HEK293 (cell line): ENCODE data around the gene GSG1L.

Experiments used
- CTCF ChIA-PET: fragments of 350-600 bp; formaldehyde crosslinking; extraction: SDS; loops from one replicate; lab custom pipeline; 2021; ENCODE audit warnings: antibody characterized with exemption; lab: Yijun Ruan, JAX
- POLR2A ChIA-PET: fragments of 300-600 bp; formaldehyde crosslinking; extraction: SDS; loops from one replicate; lab custom pipeline; 2020; ENCODE audit warnings: antibody characterized with exemption, inconsistent platforms; lab: Yijun Ruan, JAX
- H3K27ac ChIP-seq: fragments of 200-500 bp; sonication (Bioruptor generic); 2 replicates; pipeline ENCODE4 v1.5.1; 2014; ENCODE audit warnings: low read depth, low read length, control low read depth, inconsistent platforms; ENCODE audit errors: extremely low read depth
- H3K36me3 ChIP-seq, 2 experiments: fragments of 200-500 bp in 1 of 2; sonication (Bioruptor generic) in 1 of 2; 1 replicate in 1 of 2; 2 replicates in 1 of 2; pipeline ENCODE4 v1.5.1; 2014 to 2017; ENCODE audit warnings: inconsistent platforms in 2 of 2, low read length in 2 of 2; ENCODE audit not compliant: control insufficient read depth in 2 of 2, insufficient read depth in 1 of 2
- H3K4me1 ChIP-seq: fragments of 200-500 bp; sonication (Bioruptor generic); 2 replicates; pipeline ENCODE4 v1.5.1; 2014; ENCODE audit warnings: mild to moderate bottlenecking, low read length, inconsistent platforms; ENCODE audit not compliant: control insufficient read depth, insufficient read depth
- H3K4me3 ChIP-seq: 2 replicates; pipeline ENCODE4 v1.5.1; 2011; ENCODE audit warnings: low read depth, mild to moderate bottlenecking, control low read depth, low read length, moderate library complexity
- H3K9me3 ChIP-seq: fragments of 200-500 bp; sonication (Bioruptor generic); 2 replicates; pipeline ENCODE4 v1.5.1; 2014; ENCODE audit warnings: low read depth, low read length, inconsistent platforms; ENCODE audit not compliant: control insufficient read depth, insufficient read depth
- HOXA7 ChIP-seq: sonication (generic); formaldehyde crosslinking; IDR thresholded peaks from 2 replicates; pipeline ENCODE4 v1.8.1; 2022; ENCODE audit warnings: missing genetic modification reagents, borderline replicate concordance
- KLF1 ChIP-seq: fragments of 450-650 bp; formaldehyde crosslinking; IDR thresholded peaks from 2 replicates; pipeline ENCODE4 v1.5.1; 2016; ENCODE audit warnings: missing biosample characterization, missing genetic modification characterization
- KLF10 ChIP-seq: fragments of 450-650 bp; IDR thresholded peaks from 2 replicates; pipeline ENCODE4 v1.5.1; 2018; ENCODE audit warnings: missing biosample characterization, mild to moderate bottlenecking, missing genetic modification characterization
- ZBTB17 ChIP-seq: fragments of 450-650 bp; formaldehyde crosslinking; IDR thresholded peaks from 2 replicates; pipeline ENCODE4 v1.5.1; 2016; ENCODE audit warnings: missing biosample characterization, missing genetic modification characterization
- ZNF114 ChIP-seq: fragments of 450-650 bp; formaldehyde crosslinking; IDR thresholded peaks from 2 replicates; pipeline ENCODE4 v1.5.0; 2017; ENCODE audit warnings: missing biosample characterization, missing genetic modification characterization
- ZNF302 ChIP-seq: fragments of 450-650 bp; formaldehyde crosslinking; IDR thresholded peaks from 2 replicates; pipeline ENCODE4 v1.5.1; 2016; ENCODE audit warnings: missing biosample characterization, missing genetic modification characterization, low read depth
- ZNF350 ChIP-seq: fragments of 450-650 bp; formaldehyde crosslinking; IDR thresholded peaks from 2 replicates; pipeline ENCODE4 v1.5.0; 2017; ENCODE audit warnings: missing biosample characterization, mild to moderate bottlenecking, missing genetic modification characterization
- ZNF626 ChIP-seq: fragments of 450-650 bp; sonication (Bioruptor Pico); formaldehyde crosslinking; IDR thresholded peaks from 2 replicates; pipeline ENCODE4 v1.5.1; 2018; ENCODE audit warnings: missing biosample characterization, missing genetic modification characterization, inconsistent platforms
- ZNF677 ChIP-seq: fragments of 450-650 bp; IDR thresholded peaks from 2 replicates; pipeline ENCODE4 v1.5.0; 2018; ENCODE audit warnings: missing biosample characterization, mild to moderate bottlenecking, missing genetic modification characterization, moderate library complexity
- ZNF707 ChIP-seq: fragments of 450-650 bp; formaldehyde crosslinking; IDR thresholded peaks from 2 replicates; pipeline ENCODE4 v1.5.1; 2016; ENCODE audit warnings: missing biosample characterization, missing genetic modification characterization
- TF ChIP-seq, protein P1 (sequence below): fragments of 450-650 bp; formaldehyde crosslinking; IDR thresholded peaks from 2 replicates; pipeline ENCODE4 v1.5.1; 2016; ENCODE audit warnings: missing biosample characterization, missing genetic modification characterization
- TF ChIP-seq, protein P2 (sequence below): fragments of 450-650 bp; formaldehyde crosslinking; IDR thresholded peaks from 2 replicates; pipeline ENCODE4 v1.5.1; 2016; ENCODE audit warnings: missing biosample characterization, missing genetic modification characterization
- TF ChIP-seq, protein P3 (sequence below): fragments of 450-650 bp; formaldehyde crosslinking; IDR thresholded peaks from 2 replicates; pipeline ENCODE4 v1.5.1; 2016; ENCODE audit warnings: missing biosample characterization, missing genetic modification characterization
- TF ChIP-seq, protein P4 (sequence below): fragments of 450-650 bp; formaldehyde crosslinking; IDR thresholded peaks from 2 replicates; pipeline ENCODE4 v1.5.1; 2017; ENCODE audit warnings: missing biosample characterization, missing genetic modification characterization
- TF ChIP-seq, protein P5 (sequence below): fragments of 450-650 bp; formaldehyde crosslinking; IDR thresholded peaks from 2 replicates; pipeline ENCODE4 v1.5.1; 2016; ENCODE audit warnings: missing biosample characterization, missing genetic modification characterization

The GSG1L gene

DNA sequence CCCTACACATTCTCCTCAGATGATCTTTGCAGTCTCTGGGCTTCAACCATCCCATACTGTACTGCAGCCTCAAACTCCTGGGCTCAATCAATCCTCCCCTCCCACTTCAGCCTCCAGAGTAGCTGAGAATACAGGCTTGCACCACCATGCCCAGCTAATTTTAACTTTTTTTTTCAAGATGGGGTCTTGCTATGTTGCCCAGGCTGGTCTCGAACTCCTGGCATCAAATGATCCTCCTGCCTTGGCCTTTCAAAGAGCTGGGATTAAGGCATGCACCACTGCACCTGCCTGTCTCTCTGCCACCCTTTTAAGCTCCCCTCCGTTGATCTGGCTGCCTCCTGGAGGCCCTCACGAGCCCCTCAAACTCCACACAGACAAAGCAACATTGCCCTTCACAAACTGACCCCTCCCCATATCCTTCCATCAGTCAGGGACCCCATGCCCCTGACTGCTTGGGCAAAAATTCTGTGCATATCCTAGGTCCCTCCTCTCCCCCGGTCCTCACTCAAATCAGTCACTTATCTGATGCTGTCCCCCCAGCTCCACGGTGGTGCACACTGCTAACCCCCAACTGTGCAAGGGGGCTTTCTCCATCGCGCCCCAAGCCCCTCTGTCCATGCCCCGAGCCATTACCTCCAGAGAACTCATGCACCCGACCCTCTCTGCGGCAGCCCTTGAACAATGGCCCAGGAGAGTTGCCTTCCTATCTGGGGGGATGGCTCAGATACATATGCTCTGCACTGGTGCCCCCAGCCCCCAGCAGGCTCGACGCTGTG lies 260.7 kb downstream of the GSG1L start:
- no peaks in the 10 kb centered on the region for H3K9me3 ChIP-seq
- no peaks in the 10 kb centered on the region for H3K36me3 ChIP-seq
- ChIA-PET CTCF (interaction anchor here (0.6 to 0.7 kb wide), 2 partner anchors 56 to 262 kb away, joined by 3 read pairs; no protein-coding TSS in a partner anchor), POLR2A (no interaction called here)
- H3K4me1 ChIP-seq = no peaks in the 10 kb centered on the region
- H3K4me3 ChIP-seq = no peak overlapping the region
- H3K27ac ChIP-seq = no peak overlapping the region
- TF ChIP-seq, protein P1, sequence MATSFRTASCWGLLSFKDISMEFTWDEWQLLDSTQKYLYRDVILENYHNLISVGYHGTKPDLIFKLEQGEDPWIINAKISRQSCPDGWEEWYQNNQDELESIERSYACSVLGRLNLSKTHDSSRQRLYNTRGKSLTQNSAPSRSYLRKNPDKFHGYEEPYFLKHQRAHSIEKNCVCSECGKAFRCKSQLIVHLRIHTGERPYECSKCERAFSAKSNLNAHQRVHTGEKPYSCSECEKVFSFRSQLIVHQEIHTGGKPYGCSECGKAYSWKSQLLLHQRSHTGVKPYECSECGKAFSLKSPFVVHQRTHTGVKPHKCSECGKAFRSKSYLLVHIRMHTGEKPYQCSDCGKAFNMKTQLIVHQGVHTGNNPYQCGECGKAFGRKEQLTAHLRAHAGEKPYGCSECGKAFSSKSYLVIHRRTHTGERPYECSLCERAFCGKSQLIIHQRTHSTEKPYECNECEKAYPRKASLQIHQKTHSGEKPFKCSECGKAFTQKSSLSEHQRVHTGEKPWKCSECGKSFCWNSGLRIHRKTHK (tag by site-specific recombination) = no peak
- TF ChIP-seq, protein P2, sequence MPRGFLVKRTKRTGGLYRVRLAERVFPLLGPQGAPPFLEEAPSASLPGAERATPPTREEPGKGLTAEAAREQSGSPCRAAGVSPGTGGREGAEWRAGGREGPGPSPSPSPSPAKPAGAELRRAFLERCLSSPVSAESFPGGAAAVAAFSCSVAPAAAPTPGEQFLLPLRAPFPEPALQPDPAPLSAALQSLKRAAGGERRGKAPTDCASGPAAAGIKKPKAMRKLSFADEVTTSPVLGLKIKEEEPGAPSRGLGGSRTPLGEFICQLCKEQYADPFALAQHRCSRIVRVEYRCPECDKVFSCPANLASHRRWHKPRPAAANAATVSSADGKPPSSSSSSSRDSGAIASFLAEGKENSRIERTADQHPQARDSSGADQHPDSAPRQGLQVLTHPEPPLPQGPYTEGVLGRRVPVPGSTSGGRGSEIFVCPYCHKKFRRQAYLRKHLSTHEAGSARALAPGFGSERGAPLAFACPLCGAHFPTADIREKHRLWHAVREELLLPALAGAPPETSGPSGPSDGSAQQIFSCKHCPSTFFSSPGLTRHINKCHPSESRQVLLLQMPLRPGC (tag by site-specific recombination) = no peak
- TF ChIP-seq, protein P3, sequence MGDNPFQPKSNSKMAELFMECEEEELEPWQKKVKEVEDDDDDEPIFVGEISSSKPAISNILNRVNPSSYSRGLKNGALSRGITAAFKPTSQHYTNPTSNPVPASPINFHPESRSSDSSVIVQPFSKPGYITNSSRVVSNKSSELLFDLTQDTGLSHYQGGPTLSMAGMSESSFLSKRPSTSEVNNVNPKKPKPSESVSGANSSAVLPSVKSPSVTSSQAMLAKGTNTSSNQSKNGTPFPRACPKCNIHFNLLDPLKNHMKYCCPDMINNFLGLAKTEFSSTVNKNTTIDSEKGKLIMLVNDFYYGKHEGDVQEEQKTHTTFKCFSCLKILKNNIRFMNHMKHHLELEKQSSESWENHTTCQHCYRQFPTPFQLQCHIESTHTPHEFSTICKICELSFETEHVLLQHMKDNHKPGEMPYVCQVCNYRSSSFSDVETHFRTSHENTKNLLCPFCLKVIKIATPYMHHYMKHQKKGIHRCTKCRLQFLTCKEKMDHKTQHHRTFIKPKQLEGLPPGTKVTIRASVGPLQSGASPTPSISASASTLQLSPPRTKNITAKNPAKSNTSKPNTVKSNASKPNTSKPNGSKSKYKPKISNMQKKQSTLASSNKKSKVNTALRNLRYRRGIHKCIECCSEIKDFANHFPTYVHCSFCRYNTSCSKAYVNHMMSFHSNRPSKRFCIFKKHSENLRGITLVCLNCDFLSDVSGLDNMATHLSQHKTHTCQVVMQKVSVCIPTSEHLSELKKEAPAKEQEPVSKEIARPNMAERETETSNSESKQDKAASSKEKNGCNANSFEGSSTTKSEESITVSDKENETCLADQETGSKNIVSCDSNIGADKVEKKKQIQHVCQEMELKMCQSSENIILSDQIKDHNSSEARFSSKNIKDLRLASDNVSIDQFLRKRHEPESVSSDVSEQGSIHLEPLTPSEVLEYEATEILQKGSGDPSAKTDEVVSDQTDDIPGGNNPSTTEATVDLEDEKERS = no peak
- TF ChIP-seq, protein P4, sequence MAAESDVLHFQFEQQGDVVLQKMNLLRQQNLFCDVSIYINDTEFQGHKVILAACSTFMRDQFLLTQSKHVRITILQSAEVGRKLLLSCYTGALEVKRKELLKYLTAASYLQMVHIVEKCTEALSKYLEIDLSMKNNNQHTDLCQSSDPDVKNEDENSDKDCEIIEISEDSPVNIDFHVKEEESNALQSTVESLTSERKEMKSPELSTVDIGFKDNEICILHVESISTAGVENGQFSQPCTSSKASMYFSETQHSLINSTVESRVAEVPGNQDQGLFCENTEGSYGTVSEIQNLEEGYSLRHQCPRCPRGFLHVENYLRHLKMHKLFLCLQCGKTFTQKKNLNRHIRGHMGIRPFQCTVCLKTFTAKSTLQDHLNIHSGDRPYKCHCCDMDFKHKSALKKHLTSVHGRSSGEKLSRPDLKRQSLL (tag by site-specific recombination) = no peak
- TF ChIP-seq ZNF626 (tag by site-specific recombination) (no peak), KLF1 (tag by site-specific recombination) (no peak), ZNF707 (no peak)
- TF ChIP-seq, protein P5, sequence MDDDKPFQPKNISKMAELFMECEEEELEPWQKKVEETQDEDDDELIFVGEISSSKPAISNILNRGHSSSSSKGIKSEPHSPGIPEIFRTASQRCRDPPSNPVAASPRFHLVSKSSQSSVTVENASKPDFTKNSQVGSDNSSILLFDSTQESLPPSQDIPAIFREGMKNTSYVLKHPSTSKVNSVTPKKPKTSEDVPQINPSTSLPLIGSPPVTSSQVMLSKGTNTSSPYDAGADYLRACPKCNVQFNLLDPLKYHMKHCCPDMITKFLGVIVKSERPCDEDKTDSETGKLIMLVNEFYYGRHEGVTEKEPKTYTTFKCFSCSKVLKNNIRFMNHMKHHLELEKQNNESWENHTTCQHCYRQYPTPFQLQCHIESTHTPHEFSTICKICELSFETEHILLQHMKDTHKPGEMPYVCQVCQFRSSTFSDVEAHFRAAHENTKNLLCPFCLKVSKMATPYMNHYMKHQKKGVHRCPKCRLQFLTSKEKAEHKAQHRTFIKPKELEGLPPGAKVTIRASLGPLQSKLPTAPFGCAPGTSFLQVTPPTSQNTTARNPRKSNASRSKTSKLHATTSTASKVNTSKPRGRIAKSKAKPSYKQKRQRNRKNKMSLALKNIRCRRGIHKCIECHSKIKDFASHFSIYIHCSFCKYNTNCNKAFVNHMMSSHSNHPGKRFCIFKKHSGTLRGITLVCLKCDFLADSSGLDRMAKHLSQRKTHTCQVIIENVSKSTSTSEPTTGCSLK (tag by site-specific recombination) = no peak
- TF ChIP-seq, all 188 proteins: peak for 0

DNA sequence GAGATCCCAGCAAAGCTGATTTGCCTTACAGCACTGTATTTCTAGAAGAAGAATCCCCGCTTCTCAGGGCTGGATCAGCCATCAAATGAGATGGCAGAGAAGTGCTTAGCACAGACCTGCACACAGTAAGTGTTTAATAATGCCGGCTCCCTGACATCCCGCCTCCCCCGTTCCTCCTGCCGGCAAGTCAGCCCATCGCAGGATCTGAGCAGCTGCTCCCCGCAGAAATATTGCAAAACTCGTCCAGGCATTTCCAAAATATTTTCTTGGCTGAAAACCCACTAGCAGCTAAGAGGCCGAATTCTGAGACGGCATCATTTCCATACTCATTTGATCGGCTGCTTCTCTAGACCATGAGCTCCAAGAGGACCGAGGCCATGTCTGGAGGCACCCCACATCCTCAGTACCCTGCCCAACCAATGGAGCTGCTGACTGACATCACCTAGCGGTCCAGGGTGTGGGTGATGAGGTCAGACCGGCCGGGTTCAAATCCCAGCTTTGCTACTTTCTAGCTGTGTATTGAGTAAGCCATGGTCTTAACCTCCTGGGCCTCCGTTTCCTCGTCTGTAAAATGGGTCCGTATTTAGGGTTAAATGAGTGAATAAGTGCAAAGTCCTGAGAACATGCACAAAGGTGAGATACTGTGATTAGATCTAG lies 262.1 kb downstream of the GSG1L start:
- no peak overlapping the region for H3K27ac ChIP-seq
- ChIA-PET CTCF (interaction anchor here (0.7 kb wide), 1 partner anchor 103 kb away, joined by 3 read pairs; no protein-coding TSS in a partner anchor), POLR2A (no interaction called here)
- TF ChIP-seq ZNF302 (no peak), ZNF677 (no peak), HOXA7 (no peak), ZNF114 (tag by site-specific recombination) (no peak), ZBTB17 (tag by site-specific recombination) (0 out of 2 replicates have a peak, but pooled peaks have one; percentile 37), ZNF350 (no peak), KLF10 (no peak)
- H3K4me1 ChIP-seq = no peaks in the 10 kb centered on the region
- H3K36me3 ChIP-seq = no peaks in the 10 kb centered on the region
- H3K9me3 ChIP-seq = no peaks in the 10 kb centered on the region
- H3K4me3 ChIP-seq = no peak overlapping the region
